GM06990 (cell line): Measurements from ENCODE around the gene SOAT2.

ENCODE experiments used
- DNase-seq: peaks from one replicate; pipeline ENCODE4 v3.0.0-alpha.2; 2011; ENCODE audit not compliant: insufficient read length; ENCODE audit errors: extremely low read depth
- H3K27me3 ChIP-seq: replicated peaks from 2 replicates; pipeline ENCODE4 v1.6.0; 2011; ENCODE audit warnings: low read length; ENCODE audit not compliant: control insufficient read depth, insufficient read depth
- H3K36me3 ChIP-seq: 2 replicates; pipeline ENCODE4 v1.5.1; 2011; ENCODE audit warnings: low read length; ENCODE audit not compliant: control insufficient read depth, insufficient read depth
- H3K4me3 ChIP-seq: replicated peaks from 2 replicates; pipeline ENCODE4 v1.5.1; 2011; ENCODE audit warnings: low read depth, mild to moderate bottlenecking, control low read depth, low read length
- CTCF ChIP-seq: IDR thresholded peaks from 2 replicates; pipeline ENCODE4 v1.5.1; 2011; ENCODE audit warnings: low read length, control low read depth, mild to moderate bottlenecking, inconsistent platforms; ENCODE audit not compliant: insufficient read depth, poor library complexity, severe bottlenecking

Gene SOAT2

DNA sequence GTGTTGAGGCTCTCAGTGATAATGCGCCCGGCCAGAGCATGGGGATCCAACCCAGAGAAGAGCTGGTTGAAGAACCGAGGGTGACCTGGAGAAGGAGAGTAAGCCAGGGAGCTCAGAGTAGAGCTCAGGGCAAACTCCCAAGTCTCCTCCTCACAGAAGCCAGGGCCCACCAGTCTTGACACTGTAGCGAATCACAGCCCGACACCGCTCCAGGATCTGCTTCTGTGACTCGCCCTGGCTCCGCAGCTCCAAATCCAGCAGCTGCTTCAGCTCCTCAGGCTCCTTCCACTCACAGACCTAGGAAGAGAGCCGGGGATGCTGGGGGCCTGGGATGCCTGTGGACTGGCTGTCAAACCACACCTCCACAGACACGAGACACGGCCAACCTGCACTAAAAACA, 69.1 kb downstream of the SOAT2 start:
- H3K4me3 ChIP-seq = no peak overlapping the region
- DNase-seq = no peak
- no peak for TF ChIP-seq CTCF
- H3K36me3 ChIP-seq = peaks cover 1% of the 10 kb centered on the region; the same call in 1 of the 2 replicates
- no peaks in the 10 kb centered on the region for H3K27me3 ChIP-seq

GRCh38 chr12:53173085-53173715, 69.9 kb downstream of the SOAT2 start:
- Histone ChIP-seq H3K27me3 (no peaks in the 10 kb centered on the region), H3K36me3 (peaks cover 1% of the 10 kb centered on the region; the same call in 1 of the 2 replicates), H3K4me3 (no peak overlapping the region)
- no peak for TF ChIP-seq CTCF
- no peak for DNase-seq
